ENCODE measurements around the gene FSD2.

The FSD2 gene

DNA sequence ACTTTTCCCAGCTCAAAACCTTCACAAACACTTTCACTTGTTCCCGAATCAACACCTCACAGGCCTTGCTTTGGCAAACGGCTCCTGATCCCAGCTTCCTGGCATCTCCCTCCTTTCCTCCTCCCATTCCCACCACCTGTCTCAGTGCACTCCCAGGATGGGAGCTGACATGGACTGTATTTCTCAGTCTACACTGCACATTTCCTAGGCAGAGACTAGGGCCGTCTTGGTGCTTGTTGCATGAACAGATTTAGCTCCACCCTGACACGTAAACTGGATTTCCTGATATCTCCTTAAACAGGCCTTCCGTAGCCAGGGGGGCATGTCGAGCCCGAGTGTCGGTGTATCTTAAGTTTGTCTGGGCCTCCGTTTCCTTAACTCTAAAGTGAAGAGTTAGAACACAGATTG, 2.8 kb upstream of the FSD2 start:
- H3K9me3 ChIP-seq (replicated peaks in 1 of 2; ENCODE audit: control insufficient read depth in 2 of 2, insufficient read depth in 1 of 2, low read depth in 1 of 2, low read length in 2 of 2): no peaks in the 10 kb centered on the region
- H4K91ac ChIP-seq (ENCODE audit: low read depth, low read length, poor library complexity): no peak overlapping the region
- no peak overlapping the region for H2BK15ac ChIP-seq (ENCODE audit: low read length)
- no peak overlapping the region for H3K27ac ChIP-seq (replicated peaks; ENCODE audit: low read length)
- H2AK5ac ChIP-seq (ENCODE audit: low read depth, low read length): no peak overlapping the region
- DNase-seq (ENCODE audit: low spot score): no peak
- no peak overlapping the region for H3K4me2 ChIP-seq (ENCODE audit: insufficient read depth, low read length, poor library complexity, severe bottlenecking)
- H4K8ac ChIP-seq (ENCODE audit: low read depth, low read length): no peak overlapping the region
- H2AFZ ChIP-seq (ENCODE audit: low read length): peak overlapping the region; percentile 96
- H3K27me3 ChIP-seq (ENCODE audit: control insufficient read depth in 3 of 3, insufficient read depth in 3 of 3, low read depth in 1 of 3, low read length in 3 of 3): peaks cover 0 to 2% (median 0%) of the 10 kb centered on the region in 3 experiments
- no peaks in the 10 kb centered on the region for H3K79me1 ChIP-seq (ENCODE audit: low read depth, low read length)
- no CpG with 5 or more reads among the region's 9 CpGs for WGBS, 2 donors (ENCODE audit: extremely low coverage in 2 of 2, insufficient read length in 2 of 2, insufficient replicate concordance in 1 of 2)
- no peak overlapping the region for H3K14ac ChIP-seq (ENCODE audit: low read length)
- H2BK120ac ChIP-seq (ENCODE audit: low read depth, low read length): no peak overlapping the region
- peaks cover 2 to 6% of the 10 kb centered on the region in 2 donors for H3K4me1 ChIP-seq (ENCODE audit: control insufficient read depth in 2 of 2, insufficient read depth in 1 of 2, low read depth in 1 of 2, low read length in 2 of 2)
- H2BK5ac ChIP-seq (ENCODE audit: low read length): no peak overlapping the region
- H3K23ac ChIP-seq (ENCODE audit: low read depth, low read length, poor library complexity): no peak overlapping the region
- no peak overlapping the region for H3K9ac ChIP-seq (ENCODE audit: low read depth, low read length, poor library complexity)
- H2BK12ac ChIP-seq (ENCODE audit: low read length): no peak overlapping the region
- H3K4ac ChIP-seq (ENCODE audit: low read length): no peak overlapping the region
- peak overlapping the region in 1 of 2 donors; percentile 75 for H3K4me3 ChIP-seq (ENCODE audit: low read length in 2 of 2)
- H3K18ac ChIP-seq (ENCODE audit: low read length): no peak overlapping the region
- peaks cover 0 to 11% of the 10 kb centered on the region in 2 donors for H3K36me3 ChIP-seq (replicated peaks in 1 of 2; ENCODE audit: control insufficient read depth in 2 of 2, insufficient read depth in 2 of 2, low read length in 2 of 2)

DNA sequence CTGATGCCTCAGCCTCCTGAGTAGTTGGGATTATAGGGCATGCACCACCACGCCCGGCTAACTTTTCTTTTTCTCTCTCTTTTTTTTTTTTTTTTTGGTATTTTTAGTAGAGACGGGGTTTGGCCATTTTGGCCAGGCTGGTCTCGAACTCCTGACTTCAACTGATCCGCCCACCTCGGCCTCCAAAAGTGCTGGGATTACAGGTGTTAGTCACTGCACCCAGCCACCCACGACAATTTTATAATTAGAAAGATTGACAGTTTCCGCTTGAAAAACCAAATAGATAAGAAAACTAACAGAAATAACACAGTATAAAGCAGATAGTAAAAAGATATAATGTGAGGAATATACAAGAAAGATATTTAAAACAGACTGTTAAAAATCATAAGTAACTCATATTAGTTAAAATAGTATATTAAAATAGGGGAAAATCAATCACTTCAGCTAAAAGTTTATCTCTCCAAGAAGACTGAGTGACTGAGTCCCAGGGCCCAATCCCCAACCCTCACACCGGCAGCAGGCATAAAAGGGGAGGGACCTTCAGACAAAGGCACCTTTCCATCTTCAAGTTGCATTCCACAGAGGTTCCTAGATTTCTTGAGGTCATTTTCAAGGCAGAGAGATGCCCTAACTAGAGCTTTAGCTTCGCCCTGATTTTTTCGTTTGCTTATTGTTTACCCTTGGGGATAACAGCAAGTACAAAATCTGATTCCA, 2.2 kb upstream of the FSD2 start:
- no peak overlapping the region for H4K8ac ChIP-seq (ENCODE audit: low read depth, low read length)
- no peak overlapping the region for H3K18ac ChIP-seq (ENCODE audit: low read length)
- no peak overlapping the region for H3K4me3 ChIP-seq (ENCODE audit: low read length in 2 of 2)
- no peak overlapping the region for H3K4me2 ChIP-seq (ENCODE audit: insufficient read depth, low read length, poor library complexity, severe bottlenecking)
- no peak overlapping the region for H4K91ac ChIP-seq (ENCODE audit: low read depth, low read length, poor library complexity)
- no CpG with 5 or more reads among the region's 11 CpGs for WGBS, 2 donors (ENCODE audit: extremely low coverage in 2 of 2, insufficient read length in 2 of 2, insufficient replicate concordance in 1 of 2)
- H3K23ac ChIP-seq (ENCODE audit: low read depth, low read length, poor library complexity): no peak overlapping the region
- no peak overlapping the region for H2BK12ac ChIP-seq (ENCODE audit: low read length)
- H3K27me3 ChIP-seq (ENCODE audit: control insufficient read depth in 3 of 3, insufficient read depth in 3 of 3, low read depth in 1 of 3, low read length in 3 of 3): peaks cover 1 to 5% (median 2%) of the 10 kb centered on the region in 3 experiments
- H3K36me3 ChIP-seq (replicated peaks in 1 of 2; ENCODE audit: control insufficient read depth in 2 of 2, insufficient read depth in 2 of 2, low read length in 2 of 2): peaks cover 0 to 5% of the 10 kb centered on the region in 2 donors
- H2BK15ac ChIP-seq (ENCODE audit: low read length): no peak overlapping the region
- H2BK120ac ChIP-seq (ENCODE audit: low read depth, low read length): no peak overlapping the region
- no peak overlapping the region for H3K4ac ChIP-seq (ENCODE audit: low read length)
- no peak overlapping the region for H3K27ac ChIP-seq (replicated peaks; ENCODE audit: low read length)
- peaks cover 2 to 5% of the 10 kb centered on the region in 2 donors for H3K4me1 ChIP-seq (ENCODE audit: control insufficient read depth in 2 of 2, insufficient read depth in 1 of 2, low read depth in 1 of 2, low read length in 2 of 2)
- no peak for DNase-seq (ENCODE audit: low spot score)
- no peak overlapping the region for H2AK5ac ChIP-seq (ENCODE audit: low read depth, low read length)
- peak overlapping the region; percentile 96 for H2AFZ ChIP-seq (ENCODE audit: low read length)
- no peak overlapping the region for H3K9ac ChIP-seq (ENCODE audit: low read depth, low read length, poor library complexity)
- no peaks in the 10 kb centered on the region for H3K9me3 ChIP-seq (replicated peaks in 1 of 2; ENCODE audit: control insufficient read depth in 2 of 2, insufficient read depth in 1 of 2, low read depth in 1 of 2, low read length in 2 of 2)
- no peak overlapping the region for H2BK5ac ChIP-seq (ENCODE audit: low read length)
- H3K79me1 ChIP-seq (ENCODE audit: low read depth, low read length): no peaks in the 10 kb centered on the region
- no peak overlapping the region for H3K14ac ChIP-seq (ENCODE audit: low read length)

DNA sequence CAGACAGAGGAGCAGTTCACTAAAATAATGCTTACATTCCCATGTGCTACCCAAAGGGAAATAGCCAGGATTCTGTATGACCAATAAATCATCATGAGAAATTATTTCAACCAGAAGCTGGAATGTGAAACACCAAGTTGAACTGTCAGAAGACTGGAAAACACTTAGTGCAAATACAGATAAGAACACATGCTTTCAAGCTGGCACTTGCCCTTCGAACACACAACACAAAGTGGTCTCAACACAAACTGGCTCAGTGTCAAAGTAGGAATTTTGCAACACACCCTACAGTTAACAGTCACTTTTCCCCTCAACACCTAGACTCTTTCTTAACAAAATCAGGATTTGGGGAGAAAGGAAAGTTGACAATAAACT, 1.3 kb downstream of the FSD2 start:
- Histone ChIP-seq H2BK5ac (ENCODE audit: low read length) (no peak overlapping the region), H3K9me3 (replicated peaks in 1 of 2; ENCODE audit: control insufficient read depth in 2 of 2, insufficient read depth in 1 of 2, low read depth in 1 of 2, low read length in 2 of 2) (no peaks in the 10 kb centered on the region), H4K8ac (ENCODE audit: low read depth, low read length) (no peak overlapping the region), H3K4me2 (ENCODE audit: insufficient read depth, low read length, poor library complexity, severe bottlenecking) (no peak overlapping the region), H3K27ac (replicated peaks; ENCODE audit: low read length) (no peak overlapping the region), H2BK12ac (ENCODE audit: low read length) (no peak overlapping the region), H3K4me1 (ENCODE audit: control insufficient read depth in 2 of 2, insufficient read depth in 1 of 2, low read depth in 1 of 2, low read length in 2 of 2) (no peaks in the 10 kb centered on the region), H3K27me3 (ENCODE audit: control insufficient read depth in 3 of 3, insufficient read depth in 3 of 3, low read depth in 1 of 3, low read length in 3 of 3) (peaks cover 2 to 23% (median 9%) of the 10 kb centered on the region in 3 experiments), H3K36me3 (replicated peaks in 1 of 2; ENCODE audit: control insufficient read depth in 2 of 2, insufficient read depth in 2 of 2, low read length in 2 of 2) (no peaks in the 10 kb centered on the region), H3K14ac (ENCODE audit: low read length) (no peak overlapping the region), H3K9ac (ENCODE audit: low read depth, low read length, poor library complexity) (no peak overlapping the region), H3K4ac (ENCODE audit: low read length) (no peak overlapping the region), H2AK5ac (ENCODE audit: low read depth, low read length) (no peak overlapping the region), H2BK15ac (ENCODE audit: low read length) (no peak overlapping the region), H2AFZ (ENCODE audit: low read length) (no peak overlapping the region), H4K91ac (ENCODE audit: low read depth, low read length, poor library complexity) (no peak overlapping the region), H3K23ac (ENCODE audit: low read depth, low read length, poor library complexity) (no peak overlapping the region), H3K18ac (ENCODE audit: low read length) (no peak overlapping the region), H2BK120ac (ENCODE audit: low read depth, low read length) (no peak overlapping the region), H3K4me3 (ENCODE audit: low read length in 2 of 2) (no peak overlapping the region), H3K79me1 (ENCODE audit: low read depth, low read length) (no peaks in the 10 kb centered on the region)
- no CpG with 5 or more reads among the region's 1 CpG for WGBS, 2 donors (ENCODE audit: extremely low coverage in 2 of 2, insufficient read length in 2 of 2, insufficient replicate concordance in 1 of 2)
- no peak for DNase-seq (ENCODE audit: low spot score)

DNA sequence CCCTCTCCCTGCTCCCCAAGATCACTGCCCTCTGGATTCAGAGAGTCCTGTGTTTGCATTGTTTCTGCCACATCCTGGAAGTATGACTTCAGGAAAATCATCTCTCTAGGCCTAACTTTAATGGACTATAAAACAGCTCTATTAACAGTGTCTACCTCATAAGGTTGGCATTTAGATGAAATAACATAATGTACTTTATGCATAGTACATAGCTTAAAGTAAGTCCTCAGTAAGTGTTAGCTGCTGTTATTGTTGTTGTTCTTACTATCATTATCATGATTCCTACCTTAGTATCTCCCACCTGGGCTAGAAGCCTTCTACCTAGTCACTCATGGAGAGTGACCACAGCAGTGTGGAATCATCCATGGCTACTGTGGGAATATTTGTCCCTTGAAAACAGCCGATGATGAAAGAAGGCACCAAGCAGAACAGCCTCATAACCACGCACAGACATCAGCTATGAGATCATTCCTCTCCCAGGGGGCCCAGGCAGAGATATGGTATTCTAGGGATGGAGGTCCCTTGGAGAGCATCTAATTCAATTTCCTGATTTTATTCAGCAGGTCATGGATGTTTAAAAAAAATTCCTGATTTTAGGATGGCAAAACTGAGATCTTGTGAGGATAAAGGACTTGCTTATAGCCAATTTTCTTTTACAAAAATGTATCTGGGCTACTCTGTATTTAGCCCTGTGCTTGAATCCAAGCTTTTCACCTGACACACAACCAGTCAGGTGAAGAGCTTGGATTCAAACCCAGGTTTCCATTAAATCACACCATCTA, 1.9 kb downstream of the FSD2 start:
- Histone ChIP-seq H3K14ac (ENCODE audit: low read length) (no peak overlapping the region), H3K9ac (ENCODE audit: low read depth, low read length, poor library complexity) (no peak overlapping the region), H2BK15ac (ENCODE audit: low read length) (no peak overlapping the region), H3K4me1 (ENCODE audit: control insufficient read depth in 2 of 2, insufficient read depth in 1 of 2, low read depth in 1 of 2, low read length in 2 of 2) (no peaks in the 10 kb centered on the region), H3K23ac (ENCODE audit: low read depth, low read length, poor library complexity) (no peak overlapping the region), H3K36me3 (replicated peaks in 1 of 2; ENCODE audit: control insufficient read depth in 2 of 2, insufficient read depth in 2 of 2, low read length in 2 of 2) (no peaks in the 10 kb centered on the region), H3K18ac (ENCODE audit: low read length) (no peak overlapping the region), H4K91ac (ENCODE audit: low read depth, low read length, poor library complexity) (no peak overlapping the region), H4K8ac (ENCODE audit: low read depth, low read length) (no peak overlapping the region), H2BK5ac (ENCODE audit: low read length) (no peak overlapping the region), H2BK12ac (ENCODE audit: low read length) (no peak overlapping the region), H3K4ac (ENCODE audit: low read length) (no peak overlapping the region), H3K4me2 (ENCODE audit: insufficient read depth, low read length, poor library complexity, severe bottlenecking) (no peak overlapping the region), H3K9me3 (replicated peaks in 1 of 2; ENCODE audit: control insufficient read depth in 2 of 2, insufficient read depth in 1 of 2, low read depth in 1 of 2, low read length in 2 of 2) (no peaks in the 10 kb centered on the region), H3K27me3 (ENCODE audit: control insufficient read depth in 3 of 3, insufficient read depth in 3 of 3, low read depth in 1 of 3, low read length in 3 of 3) (peaks cover 2 to 29% (median 11%) of the 10 kb centered on the region in 3 experiments), H2AFZ (ENCODE audit: low read length) (no peak overlapping the region), H3K79me1 (ENCODE audit: low read depth, low read length) (no peaks in the 10 kb centered on the region), H2AK5ac (ENCODE audit: low read depth, low read length) (no peak overlapping the region), H3K27ac (replicated peaks; ENCODE audit: low read length) (no peak overlapping the region), H3K4me3 (ENCODE audit: low read length in 2 of 2) (no peak overlapping the region), H2BK120ac (ENCODE audit: low read depth, low read length) (no peak overlapping the region)
- no peak for DNase-seq (ENCODE audit: low spot score)
- WGBS, 2 donors (ENCODE audit: extremely low coverage in 2 of 2, insufficient read length in 2 of 2, insufficient replicate concordance in 1 of 2): no CpG with 5 or more reads among the region's 2 CpGs
